Motor neuron (in vitro differentiated cells): ENCODE results near the gene SYNPO. TPM values are rescaled to one million over a fixed set of nuclear protein-coding genes. Genes with fewer than 3 reads are reported as not detected.

ENCODE experiments used
- ATAC-seq, 8 experiments: fragments of 200-7000 bp; cut with Tn5 transposase; replicated peaks in 6 of 8; 2 replicates each; pipeline ENCODE4 v1.8.0; 2021; ENCODE audit warnings: mild to moderate bottlenecking in 8 of 8, moderate library complexity in 8 of 8
- H3K27ac ChIP-seq, 2 donors: fragments of 250-450 bp; sonication (Bioruptor Pico); 2 replicates each; pipeline ENCODE4 v1.9.0; 2021; ENCODE audit warnings: antibody characterized with exemption in 2 of 2, mild to moderate bottlenecking in 2 of 2, moderate library complexity in 1 of 2
- H3K4me1 ChIP-seq, 2 donors: fragments of 250-450 bp; sonication (Bioruptor Pico); replicated peaks in 1 of 2; 2 replicates each; pipeline ENCODE4 v1.6.1; 2021; ENCODE audit warnings: antibody characterized with exemption in 2 of 2, mild to moderate bottlenecking in 2 of 2, moderate library complexity in 1 of 2
- H3K4me3 ChIP-seq, 5 donors: fragments of 250-450 bp; sonication (Bioruptor Pico); 2 replicates each; pipeline ENCODE4 v1.9.0; 2021; ENCODE audit warnings: antibody characterized with exemption in 5 of 5, mild to moderate bottlenecking in 5 of 5, moderate library complexity in 4 of 5
- WGBS, 10 experiments: fragments of 450-650 bp; shearing (Covaris generic); methylation state at CpG; one replicate each; pipeline ENCODE4 v1.0.0; 2022; 5-methylcytosine and 5-hydroxymethylcytosine counted together
- in situ Hi-C, 9 experiments: fragments of 400-800 bp; cut with MboI; loops; one replicate each; pipeline ENCODE4 v1.15.0; 2021; ENCODE audit warnings: low sequenced_read_pairs in 9 of 9, low pct_unique_long_range_greater_than_20kb in 2 of 9; ENCODE audit not compliant: unreplicated experiment in 9 of 9
- total RNA-seq, 8 experiments: library from RNA; unstranded; fragments of 300-600 nt; gene quantifications; 2 replicates each; pipeline versions ENCODE4 v1.2.3 to v1.2.4, GENCODE V29; 2022

SYNPO gene
- total RNA-seq, 8 experiments from 2014 or later: 0.27 to 17.5 (median 4.4) TPM

DNA sequence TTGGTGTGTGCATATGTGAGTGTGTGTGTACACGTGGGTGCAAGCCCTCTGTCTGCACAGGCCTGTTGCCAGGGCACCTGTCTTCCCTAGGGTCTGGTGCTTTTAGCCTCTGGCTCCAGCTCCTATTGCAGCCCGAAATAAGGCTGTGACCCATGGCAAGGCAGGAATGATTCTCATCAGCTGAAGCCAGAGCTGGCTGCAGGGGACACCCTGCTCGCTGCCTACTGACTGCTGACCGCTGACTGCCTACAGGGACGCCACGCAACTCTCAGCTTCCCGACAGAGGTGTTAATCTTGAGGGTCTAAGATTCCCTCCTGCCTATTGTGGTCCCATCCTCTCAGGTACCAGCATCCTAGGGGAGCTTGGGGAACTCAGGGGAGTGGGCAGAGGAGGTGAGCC, 20.6 kb downstream of the SYNPO start, which contains the start of gene MYOZ3:
Gene MYOZ3 (plus strand): TSS at position 166 of the 400 bp plus-strand sequence. CDS start 1,691 bp downstream, outside the sequence.
- H3K4me1 ChIP-seq: peaks cover 0 to 7% of the 10 kb centered on the region in 2 donors
- no peak within 1 kb of the TSS for H3K27ac ChIP-seq
- WGBS, 10 experiments: 45 to 70% (median 46%) methylated on average over 2 to 5 of the region's 7 CpGs; no CpG with 5 or more reads in 7 of the 10 experiments
- no peak within 1 kb of the TSS for H3K4me3 ChIP-seq
- ATAC-seq: no peak
- in situ Hi-C loops: loop anchor here in 6 of 9 experiments (25.0 kb wide), 2 partner anchors 99 to 199 kb away; no protein-coding TSS in a partner anchor

DNA sequence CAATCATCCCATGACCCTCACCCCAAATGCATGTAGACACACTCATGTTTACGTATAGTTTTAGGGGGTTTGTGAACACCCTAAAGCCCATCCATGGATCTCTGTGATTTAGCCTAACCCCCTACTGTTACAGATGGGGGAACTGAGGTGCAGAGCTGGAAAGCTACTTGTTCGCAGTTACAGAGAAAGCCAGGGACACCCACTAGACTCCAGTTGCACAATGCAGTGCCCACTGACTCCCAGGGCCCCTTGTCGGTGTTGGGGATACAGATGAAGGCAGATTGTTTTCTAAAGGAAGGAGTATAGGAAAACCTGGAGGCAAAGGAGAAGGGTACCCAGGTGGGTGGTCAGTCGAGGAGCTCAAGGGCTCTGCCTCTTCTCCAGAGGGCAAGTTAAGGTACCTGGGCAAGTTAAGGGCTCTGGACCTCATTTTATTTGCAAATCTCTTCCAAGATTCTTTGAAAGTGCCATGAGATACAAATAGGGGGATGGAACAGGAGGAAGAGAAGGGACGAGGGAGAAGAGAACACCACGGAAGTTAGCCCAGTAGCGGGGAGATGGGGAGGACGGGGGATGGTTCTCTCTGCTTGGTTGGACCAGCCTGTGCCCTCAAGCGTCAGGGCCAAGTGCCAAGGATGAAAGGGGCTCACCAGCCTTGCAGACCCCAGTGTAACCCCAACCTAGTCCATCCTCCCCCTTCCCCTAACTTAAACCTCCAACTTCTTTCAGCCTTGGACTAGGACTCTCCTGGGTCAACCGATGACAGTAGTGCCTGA, 21.5 kb downstream of the SYNPO start:
- no peak for ATAC-seq
- H3K4me1 ChIP-seq: peaks cover 0 to 5% of the 10 kb centered on the region in 2 donors
- in situ Hi-C loops: loop anchor here in 6 of 9 experiments (25.0 kb wide), 2 partner anchors 100 to 200 kb away; no protein-coding TSS in a partner anchor
- H3K27ac ChIP-seq: no peak overlapping the region
- WGBS, 10 experiments: 60 to 94% (median 73%) methylated on average over 1 to 5 of the region's 10 CpGs; no CpG with 5 or more reads in 4 of the 10 experiments
- H3K4me3 ChIP-seq: no peak overlapping the region

DNA sequence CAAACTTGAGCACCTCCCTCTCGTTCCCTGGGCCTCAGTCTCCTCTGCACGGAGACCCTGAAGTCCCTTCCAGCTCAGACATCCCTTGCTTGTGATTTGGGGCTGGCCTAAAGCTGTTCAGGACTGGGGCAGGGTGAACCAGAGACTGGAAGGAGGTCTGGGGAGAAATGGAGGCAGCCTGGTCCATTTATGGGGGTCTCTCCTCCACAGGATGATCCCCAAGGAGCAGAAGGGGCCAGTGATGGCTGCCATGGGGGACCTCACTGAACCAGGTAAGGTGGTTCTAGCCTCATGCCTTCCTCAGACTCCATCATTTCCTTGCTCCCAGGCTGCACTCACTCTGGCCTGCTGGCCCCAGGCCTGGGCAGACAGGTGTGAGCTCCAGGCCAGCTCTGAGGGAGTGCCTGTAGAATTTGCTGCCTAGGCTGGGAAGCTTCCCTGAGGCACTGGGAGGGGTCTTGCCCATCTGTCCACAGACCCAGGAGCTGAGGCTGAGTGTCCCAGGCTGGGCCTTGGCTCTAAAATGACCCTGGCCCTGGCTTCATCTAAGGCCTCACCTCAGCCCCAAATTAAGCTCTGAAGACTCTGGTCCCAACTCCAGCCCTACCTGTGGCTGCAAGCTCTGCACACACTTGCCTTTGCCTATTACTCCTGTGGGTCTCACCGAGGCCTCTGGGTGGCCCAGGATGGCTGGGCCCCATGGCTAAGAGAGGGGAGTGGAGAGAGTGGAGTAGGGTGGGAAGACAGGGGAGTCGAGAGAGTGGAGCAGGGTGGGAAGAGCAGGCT, 22.5 kb downstream of the SYNPO start:
- 70 to 100% (median 80%) methylated on average over 1 to 3 of the region's 4 CpGs; no CpG with 5 or more reads in 5 of the 10 experiments for WGBS, 10 experiments
- in situ Hi-C loops: loop anchor here in 6 of 9 experiments (25.0 kb wide), 2 partner anchors 101 to 201 kb away; no protein-coding TSS in a partner anchor
- H3K27ac ChIP-seq: no peak overlapping the region
- H3K4me3 ChIP-seq: no peak overlapping the region
- ATAC-seq: peak in 2 of 8 experiments; percentile 6 to 44
- H3K4me1 ChIP-seq: no peaks in the 10 kb centered on the region

DNA sequence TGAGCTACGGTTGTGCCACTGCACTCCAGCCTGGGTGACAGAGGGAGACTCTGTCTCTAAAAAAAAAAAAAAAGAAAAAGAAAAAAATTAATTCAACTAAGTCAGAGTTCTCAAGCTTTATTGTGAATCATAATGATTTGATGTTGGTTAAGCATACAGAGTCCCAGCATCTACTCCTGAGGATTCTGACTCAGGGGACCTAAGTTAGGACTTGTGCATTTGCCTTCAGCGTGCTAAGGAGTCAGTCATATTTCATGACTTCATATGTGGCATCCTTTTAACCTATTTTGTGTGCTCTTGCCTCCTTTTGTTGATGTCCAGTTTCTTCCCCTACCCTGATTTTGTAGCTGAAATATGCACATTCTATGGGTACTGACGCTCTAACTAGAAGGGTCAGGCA, 23.5 kb downstream of the SYNPO start:
- Histone ChIP-seq H3K27ac (no peak overlapping the region), H3K4me1 (no peaks in the 10 kb centered on the region), H3K4me3 (no peak overlapping the region)
- in situ Hi-C loops: loop anchor here in 6 of 9 experiments (25.0 kb wide), 2 partner anchors 102 to 202 kb away; no protein-coding TSS in a partner anchor
- no peak for ATAC-seq
- 75 to 100% (median 100%) methylated on average over 1 to 3 of the region's 3 CpGs; no CpG with 5 or more reads in 1 of the 10 experiments for WGBS, 10 experiments

DNA sequence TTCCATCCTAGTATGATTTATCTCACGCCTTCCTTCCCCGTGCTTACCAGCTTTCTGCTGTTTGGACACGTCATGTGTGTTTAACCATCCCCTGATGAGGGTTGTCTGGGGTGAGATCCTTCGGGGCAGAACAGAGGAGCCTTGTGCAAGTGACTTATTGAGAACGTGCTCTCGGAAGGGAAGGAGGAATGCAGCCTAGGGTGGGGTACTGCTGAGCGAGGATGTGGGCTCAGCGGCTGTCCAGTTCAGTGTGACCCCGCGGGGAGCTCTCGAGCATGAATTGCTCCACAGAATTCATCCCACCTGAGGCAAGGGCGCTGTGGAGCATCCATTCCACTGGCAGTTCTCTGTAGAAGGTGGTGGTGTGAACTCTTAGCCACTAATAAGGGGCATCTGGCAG, 24.6 kb downstream of the SYNPO start:
- no peak overlapping the region for H3K27ac ChIP-seq
- peak in 3 of 8 experiments; percentile 25 to 93 (median 66) for ATAC-seq
- in situ Hi-C loops: loop anchor here in 6 of 9 experiments (25.0 kb wide), 2 partner anchors 103 to 203 kb away; no protein-coding TSS in a partner anchor
- H3K4me1 ChIP-seq: no peaks in the 10 kb centered on the region
- 7 to 72% (median 65%) methylated on average over 3 to 7 of the region's 12 CpGs; no CpG with 5 or more reads in 4 of the 10 experiments for WGBS, 10 experiments
- no peak overlapping the region for H3K4me3 ChIP-seq

DNA sequence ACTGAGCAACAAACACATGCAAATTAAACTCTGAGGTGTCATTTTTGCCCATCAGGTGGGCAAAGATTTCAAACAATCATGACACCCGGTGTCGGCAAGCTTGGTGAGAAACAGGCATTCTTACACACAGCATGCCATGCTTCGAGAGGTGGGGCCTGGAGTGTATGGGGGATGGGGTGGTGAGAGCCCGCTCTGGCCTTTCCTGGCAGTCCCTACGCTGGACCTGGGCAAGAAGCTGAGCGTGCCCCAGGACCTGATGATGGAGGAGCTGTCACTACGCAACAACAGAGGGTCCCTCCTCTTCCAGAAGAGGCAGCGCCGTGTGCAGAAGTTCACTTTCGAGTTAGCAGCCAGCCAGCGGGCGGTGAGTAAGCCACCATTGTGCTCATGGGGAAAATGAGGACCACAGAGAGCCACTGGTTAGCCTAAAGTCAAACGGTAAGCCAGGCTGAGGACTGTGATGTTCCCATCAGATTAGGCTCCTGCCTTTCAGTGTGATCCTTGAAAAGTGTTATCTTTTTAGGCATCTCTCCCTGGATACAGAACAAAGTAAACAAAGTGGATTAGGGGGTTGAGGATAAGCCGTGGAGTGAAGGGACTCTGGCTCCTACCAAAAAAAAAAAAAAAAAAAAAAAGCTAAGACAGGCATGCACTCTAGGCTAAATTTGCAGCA, 30.0 kb downstream of the SYNPO start:
- in situ Hi-C loops: loop anchor here in 6 of 9 experiments (25.0 kb wide), 2 partner anchors 108 to 208 kb away; no protein-coding TSS in a partner anchor

DNA sequence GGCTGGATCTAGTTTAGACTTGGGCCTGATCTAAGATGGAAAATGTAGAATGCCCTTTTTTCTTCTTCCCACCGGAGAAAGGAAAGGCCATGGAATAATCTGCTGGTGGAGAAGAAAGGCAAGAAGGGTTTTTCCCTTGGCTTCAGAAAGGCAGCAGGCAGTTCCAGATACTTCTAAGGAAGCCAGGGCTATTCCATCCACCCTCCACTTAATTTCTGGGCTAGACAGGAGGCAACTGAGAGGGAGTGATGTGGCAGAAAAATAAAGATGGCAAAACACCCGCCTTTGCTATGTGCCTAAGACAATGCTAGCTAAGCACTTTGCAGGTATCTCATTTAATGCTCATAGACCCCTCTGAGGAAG, 30.5 kb downstream of the SYNPO start:
- no peak for ATAC-seq
- in situ Hi-C loops: loop anchor here in 6 of 9 experiments (25.0 kb wide), 2 partner anchors 109 to 209 kb away; no protein-coding TSS in a partner anchor
- no peak overlapping the region for H3K4me3 ChIP-seq
- H3K4me1 ChIP-seq: no peaks in the 10 kb centered on the region
- no peak overlapping the region for H3K27ac ChIP-seq
- 0 to 100% (median 58%) methylated on average over 1 to 2 of the region's 2 CpGs; no CpG with 5 or more reads in 2 of the 10 experiments for WGBS, 10 experiments

More for the DNA sequence above, 30.0 kb downstream of the SYNPO start:
- WGBS, 10 experiments: 33 to 92% (median 80%) methylated on average over 1 to 10 of the region's 14 CpGs; no CpG with 5 or more reads in 1 of the 10 experiments
- no peak overlapping the region for H3K4me3 ChIP-seq
- ATAC-seq: no peak
- no peaks in the 10 kb centered on the region for H3K4me1 ChIP-seq
- H3K27ac ChIP-seq: no peak overlapping the region

DNA sequence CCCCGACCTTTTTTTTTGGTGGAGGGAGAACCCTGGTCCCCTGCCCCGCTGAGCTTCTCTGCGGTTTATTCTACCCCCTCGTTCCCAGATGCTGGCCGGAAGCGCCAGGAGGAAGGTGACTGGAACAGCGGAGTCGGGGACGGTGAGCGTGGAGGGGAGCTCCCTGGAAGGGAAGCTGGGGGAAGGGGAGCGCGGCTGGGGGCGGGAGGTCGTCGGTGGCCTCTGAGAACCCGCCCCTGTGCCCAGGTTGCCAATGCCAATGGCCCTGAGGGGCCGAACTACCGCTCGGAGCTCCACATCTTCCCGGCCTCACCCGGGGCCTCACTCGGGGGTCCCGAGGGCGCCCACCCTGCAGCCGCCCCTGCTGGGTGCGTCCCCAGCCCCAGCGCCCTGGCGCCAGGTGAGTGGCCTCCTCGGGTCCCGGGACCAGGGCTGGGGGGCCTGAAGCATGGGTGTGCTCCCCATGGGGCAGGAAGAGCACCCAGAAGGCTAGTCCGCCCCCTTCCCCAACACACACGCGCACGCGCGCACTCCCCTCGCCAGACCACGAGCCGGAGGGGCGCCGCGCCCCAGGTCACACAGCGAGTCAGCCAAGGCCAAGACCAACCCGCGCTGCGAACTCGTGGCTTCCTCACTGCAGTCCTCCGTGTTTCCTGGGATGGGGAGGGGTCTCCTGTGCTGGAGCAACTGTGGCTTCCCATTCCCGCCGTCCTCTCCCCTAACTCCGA, 31.2 kb downstream of the SYNPO start:
- peak; percentile 5 to 78 (median 71) for ATAC-seq
- no peak overlapping the region for H3K27ac ChIP-seq
- H3K4me1 ChIP-seq: no peaks in the 10 kb centered on the region
- H3K4me3 ChIP-seq: peak overlapping the region; percentile 21 to 39 (median 30)
- WGBS, 10 experiments: 0% methylated on average over 1 to 2 of the region's 51 CpGs; no CpG with 5 or more reads in 8 of the 10 experiments
- in situ Hi-C loops: loop anchor here in 6 of 9 experiments (25.0 kb wide), 2 partner anchors 109 to 209 kb away; no protein-coding TSS in a partner anchor

DNA sequence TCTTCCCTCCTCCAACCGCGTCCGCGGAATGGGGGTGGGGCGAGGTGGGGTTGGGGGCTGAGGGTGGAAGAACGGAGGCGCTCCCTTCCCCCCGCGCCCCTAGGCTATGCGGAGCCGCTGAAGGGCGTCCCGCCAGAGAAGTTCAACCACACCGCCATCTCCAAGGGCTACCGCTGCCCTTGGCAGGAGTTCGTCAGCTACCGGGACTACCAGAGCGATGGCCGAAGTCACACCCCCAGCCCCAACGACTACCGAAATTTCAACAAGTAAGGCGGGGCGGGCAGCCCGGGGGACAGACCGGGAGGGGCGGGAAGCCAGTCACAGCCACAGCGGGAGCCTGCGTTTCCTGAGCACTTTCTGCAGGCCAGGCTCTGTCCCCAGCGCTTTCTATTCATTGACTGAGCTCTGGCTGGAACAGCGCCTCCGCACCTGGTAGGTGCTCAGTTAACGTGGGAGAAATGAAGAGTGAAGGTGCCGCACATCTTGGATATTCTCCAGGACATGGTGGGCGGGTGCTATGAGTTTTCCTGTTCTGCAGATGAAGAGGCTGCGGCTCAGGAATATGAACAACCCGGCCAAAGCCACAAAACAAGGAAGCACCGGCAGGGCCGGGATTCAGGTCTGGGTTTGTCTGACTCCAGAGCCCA, 31.9 kb downstream of the SYNPO start:
- H3K27ac ChIP-seq: no peak overlapping the region
- H3K4me3 ChIP-seq: peak overlapping the region; percentile 21 to 39 (median 30)
- in situ Hi-C loops: loop anchor here in 6 of 9 experiments (25.0 kb wide), 2 partner anchors 110 to 210 kb away; no protein-coding TSS in a partner anchor
- peak; percentile 20 to 75 (median 74) for ATAC-seq
- 0 to 55% (median 30%) methylated on average over 2 to 6 of the region's 38 CpGs; no CpG with 5 or more reads in 3 of the 10 experiments for WGBS, 10 experiments
- no peaks in the 10 kb centered on the region for H3K4me1 ChIP-seq

DNA sequence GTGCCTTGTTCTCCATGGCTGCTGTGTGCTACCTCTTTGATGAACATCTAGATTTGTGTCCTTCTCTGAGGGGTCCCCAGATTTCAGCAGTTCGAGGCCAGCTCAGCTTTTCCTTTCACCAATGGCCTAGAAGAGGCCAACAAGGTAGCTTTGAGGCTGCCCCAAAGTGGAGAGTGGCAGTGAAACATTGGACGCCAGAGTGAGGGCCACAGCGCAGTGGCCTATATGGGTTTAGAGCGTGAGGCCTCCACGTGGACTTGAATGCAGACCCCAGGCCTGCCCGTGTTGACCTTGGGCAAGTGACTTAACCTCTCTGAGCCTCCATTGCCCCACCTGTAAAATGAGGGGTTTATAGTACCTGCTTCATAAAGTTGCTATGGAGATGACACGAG, 32.4 kb downstream of the SYNPO start:
- peak overlapping the region in 1 of 5 donors; percentile 39 for H3K4me3 ChIP-seq
- no peak overlapping the region for H3K27ac ChIP-seq
- H3K4me1 ChIP-seq: no peaks in the 10 kb centered on the region
- no peak for ATAC-seq
- 20 to 100% (median 90%) methylated on average over 1 to 5 of the region's 7 CpGs; no CpG with 5 or more reads in 3 of the 10 experiments for WGBS, 10 experiments
- in situ Hi-C loops: loop anchor here in 6 of 9 experiments (25.0 kb wide), 2 partner anchors 111 to 211 kb away; no protein-coding TSS in a partner anchor

DNA sequence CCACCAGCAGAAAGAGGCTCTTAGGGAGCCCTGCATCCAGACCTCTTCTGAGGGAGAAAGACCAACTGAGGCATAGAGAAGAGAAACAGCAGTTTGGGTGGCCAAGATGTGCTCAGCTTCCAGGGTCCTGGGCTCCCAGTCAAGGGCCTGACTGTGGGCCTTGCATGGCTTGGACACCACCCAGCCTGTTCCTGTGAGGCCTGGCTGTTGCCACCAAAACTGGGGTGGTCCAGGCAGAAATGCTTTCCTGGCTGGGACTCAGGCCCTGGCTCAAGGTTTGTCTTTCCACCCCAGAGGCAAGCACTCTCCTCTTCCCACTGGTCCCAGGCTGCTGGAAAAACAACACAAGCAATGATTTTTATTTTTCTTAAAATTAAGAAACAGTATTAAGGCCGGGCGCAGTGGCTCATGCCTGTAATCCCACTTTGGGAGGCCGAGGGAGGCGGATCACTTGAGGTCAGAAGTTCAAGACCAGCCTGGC, 33.9 kb downstream of the SYNPO start:
- Histone ChIP-seq H3K4me1 (no peaks in the 10 kb centered on the region), H3K27ac (no peak overlapping the region), H3K4me3 (no peak overlapping the region)
- ATAC-seq: no peak
- 80 to 100% (median 93%) methylated on average over 1 to 4 of the region's 4 CpGs; no CpG with 5 or more reads in 4 of the 10 experiments for WGBS, 10 experiments
- in situ Hi-C loops: loop anchor here in 6 of 9 experiments (25.0 kb wide), 2 partner anchors 112 to 212 kb away; no protein-coding TSS in a partner anchor
